ENCODE data around the gene MGA.

GRCh38 chr15:41790169-41790568, 130.0 kb downstream of the MGA start:
- TF ChIP-seq CTCF (IDR thresholded peaks at IDR 0.05) (no peak), POLR2AphosphoS5 (IDR thresholded peaks at IDR 0.05) (no peak), POLR2A (IDR thresholded peaks at IDR 0.05) (no peak)

Data from breast epithelium (tissue), 3 donors.